Pancreas (tissue), 10 donors: ENCODE results near the gene MIF. TPM values are rescaled to one million over a fixed set of nuclear protein-coding genes. Genes with fewer than 3 reads are reported as not detected.
A peak's percentile ranks its signal among the peaks of the same experiment; 100 is the strongest.
"Not testable (repeated sequence)": the region's sequence is repeated elsewhere in the genome, so short reads cannot be mapped to it uniquely, and the experiment has no call there.

ENCODE experiments used
- ATAC-seq, 4 donors: fragments of 200-7000 bp; cut with Tn5 transposase; one replicate each; pipeline versions ENCODE4 v1.8.0 to v1.9.1; 2020; ENCODE audit warnings: mild to moderate bottlenecking in 4 of 4, moderate library complexity in 4 of 4
- DNase-seq, 6 donors: peaks; one replicate each; pipeline ENCODE4 v3.0.0-alpha.2; 2020
- FAIRE-seq: peaks from 2 replicates; lab custom pipeline; 2012; peaks lifted over from hg19 to GRCh38; lab: Jason Lieb, UNC
- H3K27ac ChIP-seq, 4 donors: fragments of 200-600 bp; sonication (generic); 1 replicate in 3 of 4; 2 replicates in 1 of 4; pipeline versions ENCODE4 v1.5.0 to v1.8.0; 2020
- H3K27me3 ChIP-seq, 4 donors: fragments of 200-600 bp; one replicate each; pipeline ENCODE4 v1.8.0; 2021
- H3K36me3 ChIP-seq, 3 donors: fragments of 200-600 bp; sonication (generic) in 1 of 3; one replicate each; pipeline versions ENCODE4 v1.5.0 to v1.8.0; 2020 to 2021
- H3K4me1 ChIP-seq, 3 donors: fragments of 200-600 bp; one replicate each; pipeline ENCODE4 v1.8.0; 2021
- H3K4me3 ChIP-seq, 4 donors: fragments of 200-600 bp; sonication (generic) in 2 of 4; one replicate each; pipeline versions ENCODE4 v1.5.0 to v1.8.0; 2020 to 2021
- H3K9me3 ChIP-seq, 4 donors: fragments of 200-600 bp; one replicate each; pipeline ENCODE4 v1.8.0; 2021
- CTCF ChIP-seq, 4 donors: fragments of 200-600 bp; sonication (generic) in 3 of 4; IDR thresholded peaks; one replicate each; pipeline versions ENCODE4 v1.5.0 to v1.8.0; 2021; ENCODE audit warnings: antibody characterized with exemption in 4 of 4
- WGBS, 2 donors: extraction: QIAGEN DNeasy Blood & Tissue Kit; methylation state at CpG; one replicate each; pipeline ENCODE4 v1.1.7; 2013; 5-methylcytosine and 5-hydroxymethylcytosine counted together
- intact Hi-C, 3 donors: fragments of 100-400 bp; cut with DNase I; formaldehyde crosslinking; loops; one replicate each; pipeline versions ENCODE4 v1.11.1 to v1.14.2; 2022
- polyA plus RNA-seq, 2 donors: library from polyadenylated mRNA; stranded (reverse); fragments of 200-250 nt; gene quantifications; one replicate each; pipeline ENCODE4 v1.2.3, GENCODE V29; 2013
- total RNA-seq, 6 donors: library from RNA; stranded (reverse); fragmentation: NEBNext Ultra II Directional in 4 of 6; extraction: Animal tissue kit (Norgen Biotek cat#: 25700) in 4 of 6; gene quantifications; one replicate each; pipeline versions ENCODE4 v1.2.1 to v1.2.4, GENCODE V29; 2021 to 2023
- donor health status: healthy with polysubstance abuse.
- donor health status: DM: no; HTN: no; CAD: no; lungs with moderate emphysema.
- donor health status: DM: no; HTN: no; CAD: no.
- donor health status: control.
- donor health status: control.
- donor health status: Bipolar disorder and iron deficiency.
- donor health status: DM: yes; HTN: yes; CAD: no.
- donor health status: DM: no; HTN: no; CAD: no.
- donor health status: DM: no; HTN: no; CAD: no.
- donor health status: DM: yes; HTN: yes; CAD: no.

MIF gene
- total and polyA plus RNA-seq, 8 donors = 128 to 476 (median 227) TPM

- DNase-seq (no peak), ATAC-seq (no peak), FAIRE-seq (no peak)
- Histone ChIP-seq H3K27ac (no peak overlapping the region), H3K9me3 (no peaks in the 10 kb centered on the region), H3K27me3 (no peaks in the 10 kb centered on the region), H3K4me1 (no peaks in the 10 kb centered on the region), H3K36me3 (no peaks in the 10 kb centered on the region), H3K4me3 (no peak overlapping the region)
- no peak for TF ChIP-seq CTCF (IDR thresholded peaks at IDR 0.05)
- 66 to 75% methylated on average over 2 of the region's 2 CpGs for WGBS, 2 donors
- intact Hi-C loops = loop anchor here in 1 of 3 donors (10.0 kb wide), 1 partner anchor 52 kb away; the partner anchor contains the start of gene DDT
Observed at GRCh38 chr22:23922921-23923320, 28.7 kb downstream of the MIF start.

- ATAC-seq (no peak), DNase-seq (no peak), FAIRE-seq (no peak)
- H3K27me3 ChIP-seq = no peaks in the 10 kb centered on the region
- no peak overlapping the region for H3K27ac ChIP-seq
- 79 to 82% methylated on average over 6 of the region's 6 CpGs for WGBS, 2 donors
- intact Hi-C loops = loop anchor here in 1 of 3 donors (10.0 kb wide), 1 partner anchor 50 kb away; the partner anchor contains the start of gene DDT
- no peaks in the 10 kb centered on the region for H3K4me1 ChIP-seq
- H3K36me3 ChIP-seq = no peaks in the 10 kb centered on the region
- H3K4me3 ChIP-seq = no peak overlapping the region
- no peaks in the 10 kb centered on the region for H3K9me3 ChIP-seq
- no peak for TF ChIP-seq CTCF (IDR thresholded peaks at IDR 0.05)
Observed at GRCh38 chr22:23925020-23925606, 30.9 kb downstream of the MIF start.

- 71 to 76% methylated on average over 14 of the region's 14 CpGs for WGBS, 2 donors
- FAIRE-seq = no peak
- intact Hi-C loops = loop anchor here in 1 of 3 donors (10.0 kb wide), 1 partner anchor 48 kb away; the partner anchor contains the start of gene DDT
- TF ChIP-seq CTCF (IDR thresholded peaks at IDR 0.05) = no peak
- no peaks in the 10 kb centered on the region for H3K9me3 ChIP-seq
- no peaks in the 10 kb centered on the region for H3K36me3 ChIP-seq
- H3K4me1 ChIP-seq = no peaks in the 10 kb centered on the region
- no peak for DNase-seq
- H3K4me3 ChIP-seq = no peak overlapping the region
- no peaks in the 10 kb centered on the region for H3K27me3 ChIP-seq
- H3K27ac ChIP-seq = no peak overlapping the region
- ATAC-seq = no peak
Observed at GRCh38 chr22:23926561-23926960, 32.4 kb downstream of the MIF start.

- WGBS, 2 donors = 50 to 56% methylated on average over 5 of the region's 5 CpGs
- H3K4me3 ChIP-seq = no peak overlapping the region
- ATAC-seq (peak; percentile 50 to 87 (median 64)), FAIRE-seq (no peak), DNase-seq (no peak)
- no peaks in the 10 kb centered on the region for H3K9me3 ChIP-seq
- H3K4me1 ChIP-seq = peaks cover 0 to 6% (median 5%) of the 10 kb centered on the region in 3 donors
- no peak for TF ChIP-seq CTCF (IDR thresholded peaks at IDR 0.05)
- intact Hi-C loops = no loop called here
- no peaks in the 10 kb centered on the region for H3K27me3 ChIP-seq
- H3K36me3 ChIP-seq = no peaks in the 10 kb centered on the region
- no peak overlapping the region for H3K27ac ChIP-seq
Observed at GRCh38 chr22:23938328-23939016, 44.3 kb downstream of the MIF start.

- FAIRE-seq (no peak), ATAC-seq (no peak), DNase-seq (no peak)
- Histone ChIP-seq H3K4me1 (peaks cover 0 to 6% (median 5%) of the 10 kb centered on the region in 3 donors), H3K36me3 (no peaks in the 10 kb centered on the region), H3K9me3 (no peaks in the 10 kb centered on the region), H3K27ac (no peak overlapping the region), H3K4me3 (no peak overlapping the region), H3K27me3 (no peaks in the 10 kb centered on the region)
- intact Hi-C loops = no loop called here
- 63 to 79% methylated on average over 3 of the region's 3 CpGs for WGBS, 2 donors
- TF ChIP-seq CTCF (IDR thresholded peaks at IDR 0.05) = no peak
Observed at GRCh38 chr22:23939017-23939357, 44.8 kb downstream of the MIF start.

- FAIRE-seq, H3K27me3 ChIP-seq, intact Hi-C loops, H3K27ac ChIP-seq, H3K9me3 ChIP-seq, ATAC-seq, DNase-seq, H3K4me1 ChIP-seq, H3K36me3 ChIP-seq, H3K4me3 ChIP-seq: not testable (repeated sequence)
- no CpG with 5 or more reads among the region's 14 CpGs for WGBS, 2 donors
Observed at GRCh38 chr22:23940166-23940565, 46.0 kb downstream of the MIF start.
